Subcutaneous adipose tissue (tissue), 4 donors: ENCODE data around the gene STX18. TPM values are rescaled to one million over a fixed set of nuclear protein-coding genes. Genes with fewer than 3 reads are reported as not detected.

Source experiments
- CTCF ChIP-seq: fragments of 450-650 bp; IDR thresholded peaks from one replicate; pipeline ENCODE4 v1.5.1; 2016; ENCODE audit warnings: low read depth, mild to moderate bottlenecking, control low read depth, antibody characterized with exemption, moderate library complexity
- total RNA-seq, 4 donors: library from RNA; depleted of rRNA; stranded (reverse); fragments of >200 nt; gene quantifications; one replicate each; pipeline ENCODE4 v1.1.0, GENCODE V29; 2016

Gene STX18
- total RNA-seq, 4 donors from 2014 or later: 17.0 to 29.2 (median 21.6) TPM

- TF ChIP-seq CTCF: no peak
Measured at GRCh38 chr4:4504783-4505182, 37.1 kb downstream of the STX18 start.

GRCh38 chr4:4502694-4503311, 39.0 kb downstream of the STX18 start:
- TF ChIP-seq CTCF: no peak

- no peak for TF ChIP-seq CTCF
Measured at GRCh38 chr4:4501679-4502078, 40.2 kb downstream of the STX18 start.

GRCh38 chr4:4499438-4500123, 42.3 kb downstream of the STX18 start:
- TF ChIP-seq CTCF: no peak

GRCh38 chr4:4496592-4497372, 45.1 kb downstream of the STX18 start:
- TF ChIP-seq CTCF: no peak

GRCh38 chr4:4494882-4495281, 47.0 kb downstream of the STX18 start:
- no peak for TF ChIP-seq CTCF
